Measurements from ENCODE around the gene JAKMIP1.

DNA sequence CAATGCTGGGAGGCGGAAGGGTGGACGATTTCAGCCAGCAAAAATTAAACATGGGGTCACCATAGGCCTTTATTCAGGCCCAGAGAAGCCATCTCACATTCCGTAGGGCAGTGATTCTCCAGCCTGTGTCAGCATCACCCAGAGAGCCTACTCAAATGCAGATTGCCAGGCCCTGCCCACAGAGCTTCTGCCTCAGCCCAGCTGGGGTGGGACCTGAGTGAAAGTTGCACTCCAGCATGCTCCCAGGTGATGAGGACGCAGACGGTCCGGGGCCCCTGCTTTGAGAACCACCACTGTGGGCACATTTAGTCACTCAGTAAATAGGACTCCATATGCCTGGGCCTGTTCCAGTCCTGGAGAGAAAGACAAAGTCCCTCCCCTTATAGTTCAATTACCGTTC, 169.7 kb downstream of the JAKMIP1 start:
- TF ChIP-seq, protein P1, sequence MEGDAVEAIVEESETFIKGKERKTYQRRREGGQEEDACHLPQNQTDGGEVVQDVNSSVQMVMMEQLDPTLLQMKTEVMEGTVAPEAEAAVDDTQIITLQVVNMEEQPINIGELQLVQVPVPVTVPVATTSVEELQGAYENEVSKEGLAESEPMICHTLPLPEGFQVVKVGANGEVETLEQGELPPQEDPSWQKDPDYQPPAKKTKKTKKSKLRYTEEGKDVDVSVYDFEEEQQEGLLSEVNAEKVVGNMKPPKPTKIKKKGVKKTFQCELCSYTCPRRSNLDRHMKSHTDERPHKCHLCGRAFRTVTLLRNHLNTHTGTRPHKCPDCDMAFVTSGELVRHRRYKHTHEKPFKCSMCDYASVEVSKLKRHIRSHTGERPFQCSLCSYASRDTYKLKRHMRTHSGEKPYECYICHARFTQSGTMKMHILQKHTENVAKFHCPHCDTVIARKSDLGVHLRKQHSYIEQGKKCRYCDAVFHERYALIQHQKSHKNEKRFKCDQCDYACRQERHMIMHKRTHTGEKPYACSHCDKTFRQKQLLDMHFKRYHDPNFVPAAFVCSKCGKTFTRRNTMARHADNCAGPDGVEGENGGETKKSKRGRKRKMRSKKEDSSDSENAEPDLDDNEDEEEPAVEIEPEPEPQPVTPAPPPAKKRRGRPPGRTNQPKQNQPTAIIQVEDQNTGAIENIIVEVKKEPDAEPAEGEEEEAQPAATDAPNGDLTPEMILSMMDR (IDR thresholded peaks at IDR 0.05), result no peak
- no peak for TF ChIP-seq POLR2A (IDR thresholded peaks at IDR 0.05)
